ENCODE results near the gene MAP3K5.

- no peak for TF ChIP-seq CTCF (IDR thresholded peaks at IDR 0.05)
- no peak for TF ChIP-seq EP300 (IDR thresholded peaks at IDR 0.05)
Measured at GRCh38 chr6:136734977-136735376, 57.3 kb downstream of the MAP3K5 start.
